Epithelial cell of proximal tubule (primary cell): ENCODE measurements around the gene FERMT1. TPM values are rescaled to one million over a fixed set of nuclear protein-coding genes. Genes with fewer than 3 reads are reported as not detected.

Source experiments
- DNase-seq: peaks from one replicate; pipeline ENCODE4 v3.0.0-alpha.2; 2011; ENCODE audit warnings: low read depth
- H3K4me3 ChIP-seq: 2 replicates; pipeline ENCODE4 v1.5.1; 2011; ENCODE audit warnings: low read depth, mild to moderate bottlenecking, low read length
- total RNA-seq: library from RNA; depleted of rRNA; stranded (reverse); fragments of >200 nt; gene quantifications from 2 replicates; pipeline ENCODE4 v1.2.3, GENCODE V29; 2015
- TF ChIP-seq, protein P1 (sequence below): conservative IDR thresholded peaks from 2 replicates; pipeline ENCODE4 v1.5.1; 2012; ENCODE audit warnings: low read depth, mild to moderate bottlenecking, low read length

The FERMT1 gene
- total RNA-seq, 1 donor from 2014 or later = 21.8 TPM

DNA sequence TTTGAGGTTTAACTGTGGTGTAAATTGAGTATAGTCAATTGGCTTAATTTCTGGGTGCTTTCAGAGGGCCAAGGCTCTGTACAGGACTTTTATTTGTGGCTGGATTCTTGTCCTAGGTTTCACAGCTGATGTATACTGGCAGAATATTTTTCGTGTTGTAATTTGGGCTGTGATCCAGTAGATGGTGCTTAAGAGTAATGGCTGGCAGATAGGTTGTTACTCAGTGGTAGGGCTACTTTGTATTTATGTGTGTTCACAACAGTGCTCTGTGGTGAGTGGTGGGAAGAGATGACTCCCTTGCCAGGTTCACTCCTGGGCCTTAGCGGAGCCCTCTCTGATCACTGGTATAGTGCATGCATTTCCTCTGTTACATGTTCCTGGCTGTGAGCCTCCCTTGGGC is 34.5 kb upstream of the FERMT1 start:
- no peak for DNase-seq
- TF ChIP-seq, protein P1, sequence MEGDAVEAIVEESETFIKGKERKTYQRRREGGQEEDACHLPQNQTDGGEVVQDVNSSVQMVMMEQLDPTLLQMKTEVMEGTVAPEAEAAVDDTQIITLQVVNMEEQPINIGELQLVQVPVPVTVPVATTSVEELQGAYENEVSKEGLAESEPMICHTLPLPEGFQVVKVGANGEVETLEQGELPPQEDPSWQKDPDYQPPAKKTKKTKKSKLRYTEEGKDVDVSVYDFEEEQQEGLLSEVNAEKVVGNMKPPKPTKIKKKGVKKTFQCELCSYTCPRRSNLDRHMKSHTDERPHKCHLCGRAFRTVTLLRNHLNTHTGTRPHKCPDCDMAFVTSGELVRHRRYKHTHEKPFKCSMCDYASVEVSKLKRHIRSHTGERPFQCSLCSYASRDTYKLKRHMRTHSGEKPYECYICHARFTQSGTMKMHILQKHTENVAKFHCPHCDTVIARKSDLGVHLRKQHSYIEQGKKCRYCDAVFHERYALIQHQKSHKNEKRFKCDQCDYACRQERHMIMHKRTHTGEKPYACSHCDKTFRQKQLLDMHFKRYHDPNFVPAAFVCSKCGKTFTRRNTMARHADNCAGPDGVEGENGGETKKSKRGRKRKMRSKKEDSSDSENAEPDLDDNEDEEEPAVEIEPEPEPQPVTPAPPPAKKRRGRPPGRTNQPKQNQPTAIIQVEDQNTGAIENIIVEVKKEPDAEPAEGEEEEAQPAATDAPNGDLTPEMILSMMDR = peak; percentile 44
- H3K4me3 ChIP-seq = no peak overlapping the region

DNA sequence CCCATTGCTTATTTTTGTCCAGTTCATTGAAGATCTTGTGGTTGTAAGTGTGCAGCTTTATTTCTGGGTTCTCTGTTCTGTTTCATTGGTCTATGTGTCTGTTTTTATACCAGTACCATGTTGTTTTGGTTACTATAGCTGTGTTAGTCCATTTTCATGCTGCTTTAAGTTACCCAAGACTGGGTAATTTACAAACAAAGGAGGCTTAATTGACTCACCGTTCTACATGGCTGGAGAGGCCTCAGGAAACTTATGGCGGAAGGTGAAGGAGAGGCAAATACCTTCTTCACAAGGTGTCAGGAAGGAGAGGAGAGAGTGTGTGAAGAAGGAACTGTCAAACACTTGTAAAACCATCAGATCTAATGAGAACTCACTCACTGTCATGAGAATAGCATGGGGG is 29.9 kb upstream of the FERMT1 start:
- no peak overlapping the region for H3K4me3 ChIP-seq
- DNase-seq = peak; percentile 63
- TF ChIP-seq, protein P1 = no peak

DNA sequence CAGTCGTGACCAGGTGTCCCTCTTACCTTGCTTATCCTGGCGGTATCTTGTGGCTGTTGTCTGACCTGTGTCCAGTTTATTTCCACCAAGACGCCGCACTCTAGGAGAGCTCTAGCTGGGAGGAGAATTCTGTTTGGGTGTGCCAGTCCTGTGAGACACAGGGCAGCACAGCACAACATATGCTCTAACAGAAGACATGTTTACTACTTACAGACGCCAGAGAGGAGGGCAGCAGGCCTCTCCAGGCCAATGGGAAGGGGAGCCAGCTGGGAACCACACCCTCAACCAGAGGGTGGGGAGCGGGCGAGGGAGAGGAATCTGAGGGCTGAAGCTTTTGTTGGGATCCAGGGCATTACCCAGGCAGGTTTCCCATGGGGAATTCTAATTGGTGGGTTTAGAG is 25.2 kb upstream of the FERMT1 start:
- no peak for DNase-seq
- TF ChIP-seq, protein P1 = no peak
- no peak overlapping the region for H3K4me3 ChIP-seq

DNA sequence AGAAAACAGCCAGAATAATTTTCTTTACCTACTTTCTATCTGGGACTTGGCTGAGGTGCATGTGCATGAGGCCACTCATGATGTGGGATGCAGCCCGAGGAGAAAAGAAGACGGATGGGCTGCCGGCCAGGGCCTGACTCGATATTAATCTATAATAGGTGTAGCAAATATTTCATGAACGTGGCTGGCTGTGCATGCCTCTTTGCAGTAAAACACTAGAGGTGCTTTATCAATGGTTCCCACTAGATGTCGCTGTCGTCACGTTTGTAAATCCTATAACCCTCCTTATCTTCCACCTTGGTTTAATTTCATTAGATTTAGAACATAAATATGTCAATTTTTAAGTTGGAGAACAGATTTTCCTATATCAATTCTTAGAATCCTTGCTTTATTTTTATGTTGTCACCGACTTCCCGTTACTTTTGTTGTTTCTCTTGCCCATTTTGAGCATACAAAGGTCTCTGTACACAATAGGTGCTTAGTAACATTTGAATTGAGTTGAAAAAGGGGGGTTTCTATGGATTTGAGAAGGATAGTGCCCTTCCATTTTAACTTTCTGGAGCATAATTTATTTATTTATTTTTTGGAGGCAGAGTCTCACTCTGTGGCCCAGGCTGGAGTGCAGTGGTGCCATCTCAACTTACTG is 19.6 kb upstream of the FERMT1 start:
- TF ChIP-seq, protein P1 = peak; percentile 84
- H3K4me3 ChIP-seq = no peak overlapping the region
- no peak for DNase-seq

DNA sequence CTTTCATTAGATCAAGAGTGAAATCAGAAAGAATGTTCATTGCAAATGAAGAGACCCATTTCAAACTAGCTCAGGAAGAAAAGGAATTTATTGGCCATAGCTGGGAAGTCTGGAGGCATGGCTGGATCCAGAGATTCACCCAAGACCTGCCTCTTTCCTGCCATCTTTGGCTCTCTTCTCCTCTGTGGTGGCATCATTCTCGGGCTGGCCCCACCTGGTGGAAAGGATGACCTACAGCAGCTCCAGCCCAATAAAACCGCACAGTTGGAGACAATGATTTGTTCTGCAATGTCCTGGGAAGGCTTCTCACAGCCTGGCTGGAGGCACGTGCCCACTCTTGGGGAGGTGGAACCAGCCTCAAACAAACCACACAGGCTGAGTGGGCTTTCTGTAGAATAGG is 18.1 kb upstream of the FERMT1 start:
- TF ChIP-seq, protein P1 = peak; percentile 37
- no peak for DNase-seq
- H3K4me3 ChIP-seq = no peak overlapping the region

DNA sequence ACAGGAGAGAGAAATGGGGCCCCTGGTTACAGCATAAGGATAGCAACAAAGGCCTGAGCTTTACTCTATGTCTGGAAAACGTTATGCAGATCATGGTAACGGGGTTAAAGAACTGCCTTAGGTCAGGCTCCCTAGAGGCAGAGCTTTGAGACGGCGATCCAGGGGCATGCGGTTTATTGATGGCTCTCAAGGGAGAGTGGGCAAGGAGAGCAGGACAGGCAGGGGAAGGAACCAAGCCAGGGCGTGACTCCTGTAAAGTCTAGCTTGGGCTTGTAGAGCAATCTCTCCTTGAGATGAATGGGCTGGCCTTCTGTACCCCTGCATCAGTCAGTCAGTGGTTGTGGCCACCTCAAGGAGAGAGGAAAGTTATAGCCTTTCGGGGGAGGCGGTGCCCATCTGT is 12.5 kb upstream of the FERMT1 start:
- no peak overlapping the region for H3K4me3 ChIP-seq
- TF ChIP-seq, protein P1 = no peak
- DNase-seq = no peak

DNA sequence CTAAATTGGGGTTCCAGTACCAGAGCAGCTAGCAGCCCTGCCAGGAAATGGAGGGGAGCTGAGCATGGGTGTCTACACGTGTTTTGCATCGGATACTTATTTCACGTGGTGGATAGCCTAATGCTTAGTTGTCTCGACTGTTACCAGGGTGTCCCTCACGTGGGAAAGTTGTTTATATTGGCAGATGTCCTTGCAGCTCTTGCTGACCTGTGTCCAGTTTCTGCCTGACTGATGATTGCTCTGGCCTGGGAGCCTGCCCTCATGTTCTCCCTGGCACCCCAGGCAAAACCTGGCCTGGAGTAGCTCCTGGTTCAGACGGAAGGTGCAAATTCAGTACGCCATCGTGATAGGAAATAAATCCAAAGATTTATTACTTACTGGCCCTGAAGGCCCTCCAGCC is 11.8 kb upstream of the FERMT1 start:
- no peak for DNase-seq
- TF ChIP-seq, protein P1 = no peak

More for the DNA sequence above, 11.8 kb upstream of the FERMT1 start:
- H3K4me3 ChIP-seq = no peak overlapping the region
